GM21528 (cell line): ENCODE data around the gene GAREM1.
"Not testable (repeated sequence)": the region's sequence is repeated elsewhere in the genome, so short reads cannot be mapped to it uniquely, and the experiment has no call there.

Source experiments
- ATAC-seq: cut with Tn5 transposase; IDR thresholded peaks from one replicate; pipeline ENCODE4 v1.9.1; 2021; ENCODE audit warnings: mild to moderate bottlenecking, moderate library complexity; ENCODE audit not compliant: unreplicated experiment, low FRiP score

GAREM1 gene

DNA sequence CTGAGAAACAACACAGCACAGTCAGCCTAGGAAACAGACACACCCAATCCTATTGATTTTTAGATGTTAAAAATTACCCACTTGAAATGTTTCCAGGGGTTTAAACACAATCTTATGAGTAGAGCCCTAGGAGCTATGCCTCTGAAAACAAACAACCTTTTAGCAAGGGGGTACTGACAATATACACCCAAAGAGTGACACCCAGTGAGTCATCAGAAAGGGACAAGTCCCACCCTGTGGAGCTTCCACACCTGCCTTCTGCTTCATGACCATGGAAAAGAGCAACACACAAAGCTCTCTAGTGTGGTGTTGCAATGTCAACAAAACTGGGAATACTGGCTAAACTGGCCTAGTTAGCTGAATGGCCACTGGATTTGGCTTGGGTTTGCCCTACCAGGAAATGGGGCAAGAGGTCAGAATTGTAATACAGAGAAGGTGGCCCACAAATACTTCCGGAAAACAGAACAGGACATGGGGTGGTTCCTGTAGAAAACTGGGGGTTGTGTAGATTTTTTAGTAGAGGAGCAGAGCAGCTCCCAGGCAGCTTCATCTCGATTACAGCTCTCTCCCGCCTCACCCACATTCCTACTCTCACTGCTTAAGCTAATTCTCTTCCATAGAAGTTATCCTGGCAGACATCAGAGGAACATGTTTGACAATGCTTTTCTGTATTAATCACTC is 98.2 kb downstream of the GAREM1 start:
- no peak for ATAC-seq

- ATAC-seq: no peak
Measured at GRCh38 chr18:32372047-32372380, 98.7 kb downstream of the GAREM1 start.

DNA sequence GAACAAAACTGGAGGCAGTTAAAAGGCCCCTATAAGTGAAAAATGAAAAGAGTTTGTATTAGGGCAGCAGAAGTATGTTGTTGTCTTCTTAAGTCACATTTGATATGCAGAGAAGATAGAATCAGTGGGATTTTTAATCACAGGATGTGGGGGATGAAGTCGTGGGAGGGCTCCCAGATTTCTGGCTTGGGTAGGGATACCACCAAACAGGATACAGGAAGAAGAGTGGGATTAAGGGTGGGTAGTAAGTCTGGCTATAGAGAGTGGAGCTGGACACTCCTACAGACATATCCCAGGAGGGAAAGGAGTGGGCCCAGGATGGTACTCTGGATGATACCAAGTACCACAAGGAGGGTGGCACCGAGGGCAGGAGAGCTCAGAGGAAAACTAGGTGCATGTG is 99.3 kb downstream of the GAREM1 start:
- ATAC-seq: no peak

GRCh38 chr18:32368991-32369390 is 101.7 kb downstream of the GAREM1 start:
- no peak for ATAC-seq

GRCh38 chr18:32368170-32368569 is 102.5 kb downstream of the GAREM1 start:
- no peak for ATAC-seq

DNA sequence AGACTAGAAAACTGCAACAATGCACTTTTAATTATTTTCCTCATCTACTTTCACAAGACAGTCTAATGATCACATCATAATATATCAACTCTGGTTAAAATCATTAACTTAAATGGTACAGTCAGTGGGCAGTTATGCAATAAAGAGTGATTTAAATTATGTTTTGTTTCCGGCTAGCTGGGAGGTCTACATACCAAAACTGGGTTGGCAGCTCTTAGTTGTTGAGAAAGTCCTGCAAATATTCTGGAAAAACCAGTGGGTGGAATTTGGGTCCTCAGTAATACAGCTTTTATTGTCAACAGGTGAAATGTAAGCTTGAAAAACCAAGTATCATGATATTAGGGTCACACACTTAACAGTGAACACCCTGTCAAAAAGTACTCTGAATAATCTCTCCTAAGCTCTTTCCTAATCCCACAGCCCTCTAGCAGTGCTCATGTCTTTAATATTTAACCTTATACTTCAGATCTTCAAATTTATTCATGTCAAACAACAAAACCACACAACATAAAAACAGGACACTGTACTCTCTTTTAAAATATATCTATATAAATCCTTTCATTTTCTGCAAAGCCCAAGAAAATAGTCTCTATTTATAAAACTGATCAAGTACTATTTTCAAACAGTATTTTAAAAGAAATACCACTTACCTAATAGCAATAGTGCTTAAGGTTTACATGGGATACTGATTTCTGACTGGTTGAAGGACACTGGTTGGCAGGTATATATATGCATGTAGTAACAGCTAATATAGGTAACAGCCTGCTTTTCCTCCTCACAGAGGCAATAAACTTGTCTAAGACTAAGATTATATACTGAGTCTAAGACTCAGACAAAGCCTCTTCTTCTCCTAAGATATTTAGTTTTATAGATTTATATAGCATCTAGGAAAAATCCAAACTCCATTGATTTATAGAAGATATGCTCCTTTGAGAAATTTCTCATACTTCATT is 103.8 kb downstream of the GAREM1 start:
- ATAC-seq: no peak

GRCh38 chr18:32362484-32362883 is 108.2 kb downstream of the GAREM1 start:
- ATAC-seq: no peak

- no peak for ATAC-seq
Measured at GRCh38 chr18:32360682-32361345, 109.9 kb downstream of the GAREM1 start.

DNA sequence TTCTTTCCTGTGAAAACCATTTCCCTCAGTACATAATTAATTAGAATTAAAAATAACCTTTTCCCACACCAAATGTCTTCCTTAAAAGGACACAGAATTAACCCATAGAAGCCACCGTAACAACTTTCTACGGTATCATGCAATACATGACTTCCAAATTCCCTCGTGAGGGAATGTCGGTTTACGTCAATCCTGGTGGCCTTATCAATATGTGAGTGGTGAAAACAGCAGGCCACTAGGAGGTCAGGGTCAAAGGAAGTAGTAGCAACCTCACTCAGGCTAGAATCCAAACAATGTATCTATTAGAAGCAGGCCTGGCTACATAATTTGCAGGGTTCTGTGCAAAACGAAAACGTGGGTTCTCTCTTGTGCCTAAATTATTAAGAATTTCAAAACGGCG is 112.2 kb downstream of the GAREM1 start:
- no peak for ATAC-seq

GRCh38 chr18:32358075-32358474 is 112.6 kb downstream of the GAREM1 start:
- ATAC-seq: no peak

DNA sequence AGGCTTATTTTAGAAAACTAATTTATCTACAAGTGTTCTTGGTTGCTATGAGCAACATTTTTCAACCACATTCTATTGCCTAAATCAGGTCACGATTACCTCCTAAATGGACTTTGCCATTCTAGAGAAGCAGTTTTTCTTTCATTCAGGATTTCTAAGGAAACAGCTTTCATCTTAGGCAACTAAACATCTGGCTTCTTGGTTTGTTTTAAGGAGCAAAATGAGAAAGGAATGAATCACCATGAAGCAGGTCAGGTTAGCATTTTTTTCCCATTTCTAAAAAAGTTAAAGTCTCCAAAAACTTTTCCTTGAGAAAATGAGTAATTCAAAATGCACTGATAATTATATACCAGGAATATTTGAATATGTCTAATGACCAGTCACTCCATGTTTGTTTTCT is 114.8 kb downstream of the GAREM1 start:
- no peak for ATAC-seq

DNA sequence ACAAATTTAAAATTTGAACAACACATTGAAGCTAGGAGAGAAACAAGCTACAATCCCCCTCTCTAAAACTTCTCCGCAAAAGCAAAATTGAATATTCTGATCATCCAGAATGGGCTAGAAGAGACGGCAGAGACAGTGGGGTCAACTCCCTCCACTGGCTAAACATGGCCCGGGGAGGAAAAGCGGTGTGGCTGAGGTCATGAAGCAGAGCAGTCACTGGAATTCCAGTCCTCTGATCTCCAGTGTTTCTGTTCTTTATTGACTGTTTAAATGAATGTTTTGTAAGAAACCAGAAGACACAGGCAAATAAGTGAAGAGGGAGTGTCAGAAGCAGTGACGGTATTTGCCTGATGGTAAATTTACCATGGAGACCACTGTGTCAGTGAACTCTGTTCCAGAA is 116.2 kb downstream of the GAREM1 start:
- ATAC-seq: no peak

DNA sequence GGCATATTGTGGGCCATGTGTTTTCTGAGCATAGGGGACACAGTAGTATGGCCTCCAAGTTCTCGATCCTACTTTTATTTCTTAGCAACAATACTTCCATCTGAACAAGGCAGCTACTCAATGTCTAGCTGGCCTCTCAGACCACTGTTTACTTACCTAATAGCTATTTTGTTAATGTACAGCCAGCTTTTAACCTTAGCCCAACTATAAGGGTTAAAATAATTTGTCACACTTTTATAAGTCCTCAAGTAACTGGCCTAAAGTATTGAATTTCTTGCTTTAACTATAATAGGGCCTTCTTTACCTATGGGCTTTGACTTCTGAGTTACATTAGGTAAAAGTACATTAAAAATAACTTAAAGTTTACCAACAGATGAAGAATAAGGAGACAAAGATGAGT is 117.4 kb downstream of the GAREM1 start:
- no peak for ATAC-seq

- ATAC-seq: no peak
Measured at GRCh38 chr18:32351032-32351431, 119.7 kb downstream of the GAREM1 start.

- no peak for ATAC-seq
Measured at GRCh38 chr18:32349728-32350395, 120.8 kb downstream of the GAREM1 start.

GRCh38 chr18:32346671-32347070 is 124.0 kb downstream of the GAREM1 start:
- no peak for ATAC-seq

GRCh38 chr18:32343634-32344033 is 127.0 kb downstream of the GAREM1 start:
- no peak for ATAC-seq

GRCh38 chr18:32341112-32341511 is 129.6 kb downstream of the GAREM1 start:
- not testable (repeated sequence) for ATAC-seq

DNA sequence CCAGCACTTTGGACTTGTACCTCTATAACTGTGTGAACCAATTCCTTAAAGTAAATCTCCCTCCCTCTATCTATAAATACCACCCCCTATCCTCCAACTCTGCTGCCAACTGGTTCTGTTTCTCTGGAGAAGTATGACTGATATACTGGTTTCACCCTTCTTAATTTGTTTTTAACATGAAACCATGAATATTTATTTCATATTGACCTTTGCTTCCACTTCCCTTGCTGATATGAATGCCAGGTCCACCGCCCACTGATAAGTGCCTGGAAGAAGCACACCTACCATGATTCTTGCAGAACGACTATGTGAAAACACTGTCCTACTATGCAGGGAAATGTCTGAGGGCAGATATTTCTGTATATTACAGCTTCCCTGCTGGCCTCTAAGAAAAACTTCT is 131.6 kb downstream of the GAREM1 start:
- ATAC-seq: no peak

DNA sequence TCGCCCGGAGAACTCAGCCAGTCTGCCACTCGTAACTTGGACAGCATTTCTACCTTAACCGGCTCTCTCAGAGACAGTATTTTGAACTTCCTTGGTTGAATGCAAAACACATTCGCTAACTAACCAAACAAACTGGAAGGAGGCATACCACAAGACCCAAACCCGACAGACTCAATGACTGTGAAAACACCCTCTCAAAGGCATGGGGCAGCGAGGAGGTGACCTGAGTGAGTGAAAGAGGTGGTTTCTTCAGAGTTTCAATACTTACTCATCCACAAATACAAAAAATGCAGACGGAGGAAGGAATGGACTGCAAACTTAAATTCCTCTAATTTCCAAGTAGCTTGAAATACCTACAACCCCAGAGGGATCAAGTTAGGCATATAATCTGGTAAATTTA is 132.9 kb downstream of the GAREM1 start:
- ATAC-seq: no peak

DNA sequence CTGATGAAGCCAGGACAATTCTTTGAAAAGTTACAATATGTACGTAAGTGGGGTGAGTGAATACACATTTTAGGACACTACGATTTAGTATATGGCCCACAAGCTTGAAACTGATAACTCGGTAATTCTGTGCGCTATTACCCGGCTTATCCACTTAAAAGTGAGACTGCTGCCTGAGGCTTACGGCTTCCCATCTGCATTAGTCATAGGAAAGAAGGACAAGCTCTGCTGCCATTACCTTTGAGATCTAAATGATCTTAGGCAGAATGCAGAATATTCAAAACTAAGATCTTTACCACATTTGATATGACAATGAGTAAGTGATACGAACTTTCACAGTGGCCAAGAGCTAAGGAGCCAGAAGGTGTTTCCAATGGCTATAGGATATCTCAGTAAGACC is 133.3 kb downstream of the GAREM1 start:
- no peak for ATAC-seq
